ENCODE data around the gene KCNJ18.
"Not testable (repeated sequence)": the region's sequence is repeated elsewhere in the genome, so short reads cannot be mapped to it uniquely, and the experiment has no call there.

The KCNJ18 gene

DNA sequence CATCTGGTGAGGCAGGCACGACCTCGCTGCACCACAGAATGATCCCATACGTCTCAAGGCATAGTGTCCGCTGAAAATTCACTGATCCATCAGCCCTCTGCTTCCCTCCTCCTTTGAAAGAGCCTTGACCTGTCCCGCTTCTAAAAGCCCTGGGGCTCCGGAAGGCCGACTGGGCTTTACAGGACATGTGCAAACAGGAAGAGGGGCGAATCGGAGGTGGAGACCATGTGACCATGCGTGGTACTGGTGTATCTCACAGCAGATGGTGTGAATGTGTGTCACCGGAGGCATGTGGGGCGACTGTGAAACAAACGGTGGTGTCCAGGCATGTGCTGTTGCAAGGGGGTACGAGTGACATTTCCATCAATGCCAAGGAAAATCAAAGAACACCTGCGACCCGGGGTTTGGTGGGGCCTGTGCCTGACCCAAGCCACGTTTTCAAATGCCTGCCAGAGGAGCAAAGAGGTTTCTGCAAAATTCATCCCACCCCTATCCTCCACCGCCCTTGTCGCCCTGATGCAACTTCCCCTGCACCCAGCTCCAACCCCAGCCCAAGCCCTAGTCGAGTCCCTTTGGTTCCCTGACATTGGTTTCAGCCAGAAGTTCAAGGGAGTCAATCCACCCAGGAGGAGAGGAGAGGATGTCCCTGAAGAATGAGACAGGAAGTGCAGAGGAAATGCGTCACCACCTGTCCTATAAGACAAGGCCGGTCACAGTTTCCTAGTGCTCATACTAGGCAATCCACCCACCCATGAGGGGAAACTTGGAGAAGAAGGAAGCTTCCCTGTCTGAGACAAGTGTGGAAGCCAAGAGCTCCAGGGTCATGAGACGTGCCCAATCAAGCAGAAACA is 5.9 kb upstream of the KCNJ18 start:
- DNase-seq: no peak

DNA sequence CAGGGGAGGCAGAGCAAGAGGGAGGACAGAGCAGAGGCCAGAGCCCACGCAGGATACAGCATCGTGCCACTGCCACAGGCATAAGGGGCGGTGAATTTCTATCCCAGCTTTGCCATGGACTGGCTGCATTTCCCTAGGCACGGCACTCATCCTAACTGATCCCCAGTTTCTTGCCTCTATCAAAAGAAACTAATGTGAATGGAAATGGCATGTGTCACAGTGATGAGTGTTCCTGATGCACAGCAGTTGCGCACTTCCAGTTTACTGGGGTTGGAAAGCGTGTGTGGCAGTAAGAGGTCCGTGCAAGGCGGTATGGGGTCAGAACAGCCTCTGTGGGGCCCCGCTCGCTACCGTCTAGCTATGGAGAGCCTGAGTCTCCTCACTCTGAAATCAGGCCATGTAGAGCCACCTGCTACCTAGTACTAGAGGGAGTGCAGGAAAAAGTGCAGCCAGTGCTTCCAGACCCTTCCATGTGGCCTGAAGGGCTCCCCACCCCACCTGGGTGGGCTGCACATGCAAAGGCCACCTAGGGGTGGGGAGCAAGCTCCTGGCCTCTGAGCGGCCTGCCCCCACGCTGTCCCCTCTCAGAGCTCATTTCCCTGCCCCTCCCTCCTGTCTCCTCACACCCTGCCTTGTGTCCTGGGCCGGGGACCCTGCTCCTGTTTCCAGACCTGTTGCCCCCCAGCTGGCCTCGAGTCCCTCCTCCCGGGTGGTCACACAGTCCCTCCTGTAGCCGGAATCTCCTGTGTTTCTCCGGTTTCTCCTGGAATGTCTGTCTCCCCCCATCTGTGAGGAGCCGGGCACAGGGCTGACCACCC is 5.0 kb upstream of the KCNJ18 start:
- DNase-seq: no peak

DNA sequence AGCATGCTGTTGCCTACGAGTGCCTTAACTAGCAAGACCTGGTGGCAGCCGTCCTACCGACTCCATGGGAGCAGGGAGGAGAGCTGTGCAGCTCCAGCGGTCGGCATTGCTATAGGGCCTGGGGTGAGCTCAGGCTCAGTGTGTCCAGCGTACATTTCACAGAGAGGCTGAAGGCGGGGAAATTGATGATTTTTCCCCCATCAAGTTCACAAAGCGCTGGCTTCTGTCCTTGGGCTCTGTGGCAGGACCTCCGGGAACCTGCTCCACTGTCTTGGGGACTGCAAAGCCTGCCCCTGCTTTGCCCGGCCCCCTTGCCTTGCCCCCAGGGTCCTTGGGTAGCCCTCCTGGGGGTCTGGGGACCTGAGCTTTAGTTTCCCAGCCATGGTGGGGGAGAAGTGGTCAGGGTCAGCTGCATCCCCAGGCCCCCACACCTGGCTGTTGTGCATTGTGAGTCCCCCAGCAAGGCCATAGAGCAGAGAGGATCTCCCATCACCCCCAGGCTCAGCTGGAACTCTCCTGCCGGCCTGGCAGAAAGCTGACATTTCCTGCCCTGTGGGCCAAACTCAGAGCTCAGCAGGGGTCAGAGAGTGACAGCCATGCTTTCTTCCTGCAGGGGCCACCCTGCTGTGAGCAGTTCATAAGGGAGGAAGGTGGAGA is 3.9 kb upstream of the KCNJ18 start:
- no peak for DNase-seq

DNA sequence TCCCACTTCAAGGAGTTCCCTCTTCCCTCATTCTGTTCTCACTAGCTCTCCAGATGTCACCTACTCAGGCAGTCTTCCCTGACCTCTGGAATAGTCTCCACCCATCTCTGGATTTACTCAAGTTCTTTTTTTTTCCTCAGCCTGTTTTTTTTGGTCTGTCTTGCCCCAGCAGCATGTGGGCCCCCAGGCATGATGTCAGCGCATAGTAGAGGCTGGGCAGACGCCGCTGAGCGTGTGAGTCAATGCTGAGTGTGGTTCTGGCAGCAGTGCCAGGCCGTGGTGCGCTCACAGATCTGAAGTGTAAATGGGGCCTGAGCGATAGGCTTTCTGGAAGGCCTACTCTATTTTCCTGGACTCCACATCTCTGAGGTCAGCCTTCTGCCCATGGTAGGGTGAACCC is 2.7 kb upstream of the KCNJ18 start:
- DNase-seq: no peak

DNA sequence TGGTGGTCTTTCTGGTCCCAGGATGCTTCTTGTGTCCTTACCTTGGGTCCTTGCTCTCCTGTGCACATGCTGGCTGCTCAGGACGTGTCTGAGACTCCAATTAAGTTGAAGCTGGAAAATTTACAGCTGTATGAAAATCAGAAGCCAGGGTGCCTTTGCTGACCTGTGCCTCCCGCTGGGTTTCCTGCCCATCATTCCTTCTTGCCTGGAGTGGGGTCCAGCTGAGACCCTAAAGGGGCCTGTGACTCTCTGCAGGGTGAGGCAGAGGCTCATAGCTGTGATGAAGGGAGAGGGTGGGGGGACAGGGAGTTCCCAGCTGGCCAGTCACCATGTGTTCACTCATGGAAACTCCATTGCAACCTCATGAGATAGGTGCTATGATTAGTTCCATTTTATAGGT is 1.5 kb upstream of the KCNJ18 start:
- DNase-seq: not testable (repeated sequence)

DNA sequence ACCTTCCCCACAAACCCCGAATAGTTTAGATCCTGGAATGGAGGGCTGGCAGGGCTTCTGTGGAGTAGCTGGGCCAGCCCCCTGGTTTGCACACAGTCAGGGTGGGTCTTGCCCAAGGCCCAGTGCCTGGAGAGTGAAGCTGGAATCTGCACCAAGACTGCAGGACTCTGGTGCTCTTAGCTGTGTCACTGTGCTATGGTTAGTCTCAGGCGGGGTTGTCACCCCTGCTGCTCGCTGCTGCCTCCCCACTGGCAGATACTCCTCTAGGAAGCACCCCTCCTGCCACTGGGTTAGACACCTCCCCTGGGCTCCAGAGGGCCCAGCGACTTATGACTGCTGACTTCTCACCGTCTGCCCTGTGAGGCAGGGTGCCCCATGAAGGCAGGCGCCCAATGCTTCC is 842 bp upstream of the KCNJ18 start:
- not testable (repeated sequence) for DNase-seq

DNA sequence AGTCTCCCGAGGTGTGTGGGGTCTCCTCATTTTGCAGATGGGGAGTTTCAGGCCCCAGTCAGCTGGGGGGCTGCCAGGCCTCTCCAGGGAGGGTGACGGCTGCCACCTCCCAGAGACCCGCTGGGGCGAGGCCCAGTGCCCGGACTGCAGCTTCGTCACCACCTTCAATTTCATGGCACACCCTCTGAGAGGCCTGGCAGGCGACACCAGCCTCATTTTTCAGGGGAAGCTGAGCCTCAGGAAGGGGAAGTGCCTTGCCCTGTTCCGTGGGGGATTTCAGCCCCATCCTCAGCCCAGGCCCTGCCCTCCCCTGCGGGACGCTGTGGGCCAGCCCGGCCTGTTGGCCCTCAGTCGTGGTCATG is 362 bp downstream of the KCNJ18 start:
- DNase-seq: not testable (repeated sequence)

DNA sequence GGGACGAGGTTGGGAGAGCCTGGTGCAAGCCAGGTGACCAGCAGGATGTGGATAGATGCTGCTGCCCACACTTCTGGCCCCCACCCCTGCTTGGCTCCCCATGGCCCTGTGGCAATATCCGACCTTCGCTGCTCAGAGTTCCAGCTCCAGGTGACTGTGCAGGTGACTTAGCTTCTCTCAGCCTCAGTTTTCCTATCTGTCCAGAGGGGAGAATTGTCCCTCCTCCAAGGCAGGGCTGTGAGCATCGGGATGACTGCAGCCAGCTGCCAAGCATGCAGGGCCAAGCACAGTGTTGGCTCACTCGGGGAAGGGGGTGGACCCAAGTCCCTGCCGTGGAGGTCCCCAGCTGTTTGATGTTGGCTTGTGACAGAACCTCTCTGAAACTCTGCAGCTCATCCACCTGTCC is 1.1 kb downstream of the KCNJ18 start:
- DNase-seq: not testable (repeated sequence)

DNA sequence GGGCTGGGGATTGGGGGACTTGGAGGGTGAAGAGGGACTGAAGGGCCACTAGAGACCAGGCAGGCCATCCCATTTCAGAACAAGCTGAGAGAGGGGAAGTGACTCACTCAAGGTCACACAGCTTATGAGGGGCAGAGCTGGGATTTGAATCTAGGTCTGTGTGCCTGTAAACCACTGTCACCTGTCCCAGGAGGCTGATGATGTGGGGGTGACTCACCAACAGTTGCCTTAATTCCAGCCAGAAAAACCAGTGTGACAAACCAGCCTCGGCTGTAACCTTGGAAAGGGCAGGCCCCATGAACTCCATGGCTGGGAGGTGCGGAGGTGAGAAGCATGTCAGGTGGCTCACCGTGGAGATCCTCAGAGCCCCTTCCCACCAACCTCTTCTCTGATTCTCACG is 1.6 kb downstream of the KCNJ18 start:
- not testable (repeated sequence) for DNase-seq

DNA sequence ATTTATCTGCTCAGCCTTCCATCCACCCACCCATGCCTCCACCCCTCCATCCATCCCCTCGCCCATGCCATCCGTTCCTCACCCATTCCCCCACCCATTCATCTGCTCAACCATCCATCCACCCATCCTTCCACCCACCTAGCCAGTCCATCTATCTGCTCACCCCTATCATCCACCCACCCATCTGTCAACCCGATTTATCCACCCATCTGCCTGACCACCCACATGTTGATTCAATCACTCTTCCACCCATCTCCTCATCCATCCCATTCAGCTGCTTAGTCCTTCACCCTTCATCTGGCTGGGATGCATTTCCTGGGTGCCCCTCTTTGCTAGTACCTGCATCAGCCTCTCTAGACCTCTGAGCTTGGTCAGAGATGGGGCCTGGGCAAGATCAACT is 3.9 kb downstream of the KCNJ18 start:
- DNase-seq: not testable (repeated sequence)

DNA sequence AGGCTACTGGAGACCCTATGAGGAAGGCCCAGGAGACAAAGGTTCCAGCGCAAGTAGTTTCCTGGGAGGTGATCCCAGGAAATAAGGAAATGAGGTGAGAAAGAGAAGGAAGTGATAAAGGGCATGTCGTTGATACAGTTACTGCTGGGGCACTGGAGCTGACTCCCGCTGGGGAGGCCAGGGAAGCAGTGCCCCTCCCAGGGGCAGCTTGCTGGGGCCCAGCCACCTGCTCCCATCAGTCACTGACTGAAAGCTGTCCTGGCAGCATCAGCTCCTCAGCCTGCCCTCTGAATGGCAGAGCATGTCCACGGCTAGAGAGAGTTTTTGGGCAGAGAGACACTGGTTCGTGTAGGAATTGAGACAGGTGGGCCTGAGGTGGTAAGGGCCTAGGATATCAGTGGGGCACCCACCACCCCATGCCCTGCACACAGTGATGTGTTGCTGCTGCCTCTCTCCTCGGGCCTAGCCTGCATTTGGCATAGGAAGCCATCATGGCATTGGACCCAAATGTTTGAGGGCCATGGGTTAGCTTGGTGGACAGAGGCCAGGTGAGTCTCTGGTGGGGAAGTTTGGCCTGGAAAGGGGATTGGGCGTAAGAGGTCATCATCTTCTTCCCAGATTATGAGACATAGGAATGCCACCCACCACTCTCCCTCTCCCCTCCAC is 4.7 kb downstream of the KCNJ18 start:
- not testable (repeated sequence) for DNase-seq

DNA sequence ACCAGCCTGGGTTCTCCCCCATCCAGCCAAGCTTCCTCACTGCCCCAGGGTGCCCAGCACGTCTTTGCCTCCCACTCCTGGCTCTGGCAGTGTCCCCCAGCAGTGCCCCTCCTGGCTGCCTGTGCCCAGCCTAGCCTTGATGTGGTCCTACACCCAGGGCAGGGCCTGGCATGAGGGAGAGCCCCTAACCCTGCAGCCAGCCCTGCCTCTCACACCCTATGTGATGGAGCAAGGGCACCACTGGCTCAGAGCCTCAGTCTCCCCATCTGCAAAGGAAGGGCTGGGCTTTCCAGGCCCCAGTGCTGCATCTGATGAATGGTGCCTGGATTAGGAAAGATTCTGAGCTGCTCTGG is 5.2 kb downstream of the KCNJ18 start:
- DNase-seq: not testable (repeated sequence)

DNA sequence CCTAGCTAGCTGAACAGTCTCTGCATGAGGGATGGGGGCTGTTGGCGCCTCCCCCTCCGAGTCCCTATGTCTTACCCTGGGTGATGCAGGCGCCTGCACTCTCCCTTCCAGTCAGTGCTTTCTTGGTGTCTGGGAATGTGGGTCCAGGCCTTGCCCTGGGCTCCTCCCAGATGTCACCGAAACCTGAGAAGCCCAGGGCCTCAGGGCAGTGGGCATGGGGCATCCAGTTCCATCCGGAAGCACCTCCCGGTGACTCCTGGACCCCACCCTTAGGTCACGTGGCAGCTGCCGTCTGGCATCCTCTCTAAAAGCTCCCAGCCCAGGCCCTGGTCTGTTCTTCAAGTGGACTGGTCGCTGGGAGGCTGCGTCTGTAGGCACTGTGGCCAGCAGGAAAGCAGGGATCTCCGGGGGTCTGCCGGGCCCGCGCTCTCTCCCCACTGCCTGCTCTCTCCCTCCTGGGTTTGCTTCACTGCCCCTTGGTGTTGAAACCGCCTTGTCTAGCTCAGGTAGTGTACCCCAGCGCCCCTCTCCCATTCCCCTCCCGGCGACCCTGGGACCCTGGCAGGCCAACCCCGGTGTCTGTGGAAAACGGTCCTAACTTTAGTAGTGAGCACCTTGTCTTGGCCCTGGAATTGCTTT is 6.2 kb downstream of the KCNJ18 start:
- DNase-seq: not testable (repeated sequence)

DNA sequence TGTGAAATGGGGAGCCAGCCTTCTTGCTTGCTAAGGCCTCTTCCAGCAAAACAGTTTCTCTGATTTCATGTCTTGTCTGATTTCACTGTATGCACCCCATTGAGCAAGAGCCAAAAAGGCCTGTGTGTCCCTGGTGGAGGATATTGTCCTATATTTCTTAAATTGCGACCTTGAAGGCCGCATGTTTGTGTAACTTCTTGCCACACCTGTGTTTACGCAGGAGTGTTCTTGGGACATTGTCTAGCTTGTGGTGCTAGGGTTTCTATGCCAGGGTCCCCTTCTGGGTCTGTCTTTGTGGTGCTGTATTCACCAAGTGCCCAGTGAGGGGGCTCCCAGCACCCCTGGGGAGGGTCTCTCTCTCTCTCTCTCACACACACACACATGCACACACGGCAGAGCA is 6.8 kb downstream of the KCNJ18 start:
- DNase-seq: not testable (repeated sequence)

DNA sequence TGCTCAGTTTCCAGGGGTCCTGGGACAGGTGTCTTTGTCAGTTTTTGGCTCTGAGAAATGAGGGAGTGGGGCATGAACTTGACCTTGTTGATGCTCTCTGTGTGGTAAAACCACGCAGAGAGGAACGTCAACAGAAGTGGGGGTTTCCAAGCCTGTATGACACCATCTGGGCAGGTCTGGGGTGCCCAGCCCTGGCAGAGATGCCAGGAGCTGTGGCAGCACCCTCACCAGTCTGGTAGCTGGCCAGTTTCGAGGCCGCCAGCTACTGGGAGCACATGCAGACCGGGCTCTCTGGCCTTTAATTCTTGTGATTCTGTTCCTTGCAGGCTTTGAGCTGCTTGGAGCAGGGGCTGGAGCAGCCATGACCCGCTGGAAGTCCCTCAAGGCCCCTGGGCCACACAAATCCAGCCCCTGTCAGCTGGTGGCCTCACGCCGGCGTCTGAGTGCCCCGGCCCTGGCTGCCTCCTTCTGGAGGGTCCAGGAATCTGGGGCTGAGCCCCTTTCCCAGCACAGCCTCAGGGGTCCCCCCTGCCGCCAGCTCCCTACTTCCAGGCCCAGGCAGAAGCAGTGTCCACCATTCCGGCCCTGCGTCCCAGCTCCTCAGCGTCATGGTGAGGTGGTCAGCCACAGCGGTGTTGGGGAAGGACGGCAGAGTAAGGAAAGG is 7.4 kb downstream of the KCNJ18 start:
- DNase-seq: not testable (repeated sequence)

DNA sequence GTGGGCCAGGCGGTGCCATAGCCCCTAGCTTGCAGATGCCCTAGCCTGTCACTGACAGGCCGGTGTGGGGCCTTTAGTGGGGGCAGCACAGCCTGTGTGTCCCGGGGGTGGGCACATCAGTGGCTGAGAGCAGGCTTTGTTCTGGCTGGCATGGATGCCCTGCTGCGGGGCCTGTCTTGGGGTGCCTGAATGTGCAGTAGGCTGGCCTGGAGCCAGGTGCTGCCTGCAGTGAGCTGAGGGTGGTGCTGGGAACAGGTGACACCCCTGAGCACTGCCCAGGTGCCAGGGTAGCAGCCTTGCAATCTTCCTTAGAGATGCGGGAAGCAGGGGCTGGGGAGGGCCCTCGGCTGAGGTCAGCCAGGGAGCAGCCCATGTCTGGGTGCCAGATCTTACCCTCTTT is 8.8 kb downstream of the KCNJ18 start:
- not testable (repeated sequence) for DNase-seq

DNA sequence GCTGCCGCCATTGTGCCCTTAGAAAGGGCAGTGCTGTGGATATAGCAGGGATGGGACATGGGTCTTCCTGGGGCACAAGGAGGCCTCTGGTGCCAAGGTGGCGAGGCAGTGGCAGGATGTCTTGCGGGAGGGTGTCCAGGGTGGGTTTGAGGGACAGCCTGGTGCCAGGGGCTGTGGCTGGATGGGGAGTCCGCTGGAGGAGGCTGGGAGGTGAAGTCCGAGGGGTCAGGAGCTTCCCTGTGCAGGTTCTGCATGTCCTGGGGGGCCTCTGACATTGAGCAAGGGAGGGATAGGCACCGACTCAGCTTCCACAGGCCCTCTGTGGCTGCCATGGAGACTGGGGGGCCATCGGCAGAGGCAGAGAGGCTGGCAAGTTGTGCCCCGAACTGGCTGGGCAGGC is 9.7 kb downstream of the KCNJ18 start:
- not testable (repeated sequence) for DNase-seq

DNA sequence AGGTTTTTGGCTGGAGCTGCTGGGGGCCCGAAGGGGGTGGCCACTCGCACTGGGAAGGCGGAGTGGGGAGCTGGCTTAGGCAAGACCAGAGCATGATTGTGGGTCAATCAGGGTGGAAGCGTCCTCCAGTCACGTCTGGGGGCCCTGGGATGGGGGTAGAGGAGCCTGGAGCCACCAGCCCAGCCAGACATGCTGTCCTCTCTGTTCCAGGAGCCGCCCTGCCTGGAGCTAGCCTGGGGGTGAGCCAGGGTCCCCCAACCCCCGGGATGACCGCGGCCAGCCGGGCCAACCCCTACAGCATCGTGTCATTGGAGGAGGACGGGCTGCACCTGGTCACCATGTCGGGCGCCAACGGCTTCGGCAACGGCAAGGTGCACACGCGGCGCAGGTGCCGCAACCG is 10.2 kb downstream of the KCNJ18 start:
- not testable (repeated sequence) for DNase-seq

DNA sequence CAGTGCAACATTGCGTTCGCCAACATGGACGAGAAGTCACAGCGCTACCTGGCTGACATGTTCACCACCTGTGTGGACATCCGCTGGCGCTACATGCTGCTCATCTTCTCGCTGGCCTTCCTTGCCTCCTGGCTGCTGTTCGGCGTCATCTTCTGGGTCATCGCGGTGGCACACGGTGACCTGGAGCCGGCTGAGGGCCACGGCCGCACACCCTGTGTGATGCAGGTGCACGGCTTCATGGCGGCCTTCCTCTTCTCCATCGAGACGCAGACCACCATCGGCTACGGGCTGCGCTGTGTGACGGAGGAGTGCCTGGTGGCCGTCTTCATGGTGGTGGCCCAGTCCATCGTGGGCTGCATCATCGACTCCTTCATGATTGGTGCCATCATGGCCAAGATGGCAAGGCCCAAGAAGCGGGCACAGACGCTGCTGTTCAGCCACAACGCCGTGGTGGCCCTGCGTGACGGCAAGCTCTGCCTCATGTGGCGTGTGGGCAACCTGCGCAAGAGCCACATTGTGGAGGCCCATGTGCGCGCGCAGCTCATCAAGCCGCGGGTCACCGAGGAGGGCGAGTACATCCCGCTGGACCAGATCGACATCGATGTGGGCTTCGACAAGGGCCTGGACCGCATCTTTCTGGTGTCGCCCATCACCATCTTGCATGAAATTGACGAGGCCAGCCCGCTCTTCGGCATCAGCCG is 10.8 kb downstream of the KCNJ18 start:
- not testable (repeated sequence) for DNase-seq

DNA sequence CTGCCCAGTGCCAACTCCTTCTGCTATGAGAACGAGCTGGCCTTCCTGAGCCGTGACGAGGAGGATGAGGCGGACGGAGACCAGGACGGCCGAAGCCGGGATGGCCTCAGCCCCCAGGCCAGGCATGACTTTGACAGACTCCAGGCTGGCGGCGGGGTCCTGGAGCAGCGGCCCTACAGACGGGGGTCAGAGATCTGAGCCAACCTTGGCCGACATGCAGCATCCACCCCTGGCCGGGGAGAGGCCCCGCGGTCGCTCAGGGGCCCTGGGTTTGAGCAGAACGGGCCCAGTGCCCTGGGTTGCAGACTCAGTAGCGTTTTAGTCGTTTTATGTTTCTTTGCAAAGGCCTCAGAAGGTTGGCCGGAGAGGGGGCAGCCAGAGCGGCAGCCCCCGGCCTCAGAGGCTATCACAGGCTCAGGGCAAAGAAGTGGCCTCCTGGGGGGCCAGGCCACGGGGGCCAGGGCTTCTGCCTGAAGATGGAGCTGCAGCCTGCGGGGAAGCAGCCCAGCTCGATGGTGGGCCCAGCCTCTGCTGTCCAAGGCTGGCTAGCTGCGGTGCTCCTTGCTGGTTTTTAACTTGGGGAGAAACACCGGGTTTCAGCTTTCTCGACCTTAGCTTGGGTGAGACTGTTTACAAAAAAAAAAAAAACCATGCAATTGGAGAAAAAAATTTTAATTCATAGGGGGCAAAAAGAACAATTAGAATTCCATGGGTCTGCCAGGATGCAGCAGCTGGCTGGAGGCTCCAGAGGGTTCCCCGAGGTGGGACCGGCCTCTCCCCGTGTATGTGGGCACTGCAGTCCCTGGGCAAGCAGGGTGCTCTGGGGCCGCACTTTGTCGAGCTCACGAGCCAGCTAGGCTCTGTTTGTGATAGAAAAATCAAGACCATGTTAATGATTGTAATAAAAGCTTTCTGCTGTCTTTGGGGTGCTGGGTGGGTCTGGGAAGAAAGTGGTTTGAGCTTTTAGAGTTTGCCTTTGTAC is 11.9 kb downstream of the KCNJ18 start:
- not testable (repeated sequence) for DNase-seq

All from suppressor macrophage (primary cell).